CD14-positive monocyte (primary cell): ENCODE measurements around the gene EFCAB13. TPM values are rescaled to one million over a fixed set of nuclear protein-coding genes. Genes with fewer than 3 reads are reported as not detected.
"Not testable (repeated sequence)": the region's sequence is repeated elsewhere in the genome, so short reads cannot be mapped to it uniquely, and the experiment has no call there.

Experiments used
- DNase-seq, 3 donors: peaks; one replicate each; pipeline ENCODE4 v3.0.0-alpha.2; 2011 to 2022
- H2AFZ ChIP-seq: 2 replicates; pipeline ENCODE4 v1.6.0; 2012; ENCODE audit warnings: mild to moderate bottlenecking, low read depth, low read length, inconsistent platforms; ENCODE audit not compliant: insufficient read depth, poor library complexity, severe bottlenecking
- H3K27ac ChIP-seq, 2 donors: 1 replicate in 1 of 2; 2 replicates in 1 of 2; pipeline ENCODE4 v1.5.1; 2012 to 2013; ENCODE audit warnings: low read length in 2 of 2, control low read depth in 1 of 2, inconsistent platforms in 1 of 2, low read depth in 1 of 2, mild to moderate bottlenecking in 1 of 2
- H3K27me3 ChIP-seq, 2 donors: one replicate each; pipeline versions ENCODE4 v1.6.0 to v1.6.1; 2011 to 2013; ENCODE audit warnings: low read length in 2 of 2; ENCODE audit not compliant: control insufficient read depth in 2 of 2, insufficient read depth in 2 of 2
- H3K36me3 ChIP-seq, 2 donors: replicated peaks in 1 of 2; 1 replicate in 1 of 2; 2 replicates in 1 of 2; pipeline versions ENCODE4 v1.5.1 to v1.6.1; 2012 to 2013; ENCODE audit warnings: low read length in 2 of 2, control low read depth in 1 of 2, inconsistent platforms in 1 of 2, mild to moderate bottlenecking in 1 of 2; ENCODE audit not compliant: insufficient read depth in 2 of 2, control insufficient read depth in 1 of 2
- H3K4me1 ChIP-seq, 2 donors: 1 replicate in 1 of 2; 2 replicates in 1 of 2; pipeline versions ENCODE4 v1.5.1 to v1.6.1; 2012 to 2013; ENCODE audit warnings: low read length in 2 of 2, control low read depth in 1 of 2, inconsistent platforms in 1 of 2, mild to moderate bottlenecking in 1 of 2, moderate library complexity in 1 of 2; ENCODE audit not compliant: insufficient read depth in 2 of 2, control insufficient read depth in 1 of 2
- H3K4me2 ChIP-seq: replicated peaks from 2 replicates; pipeline ENCODE3; 2012; ENCODE audit warnings: low read length, moderate library complexity, mild to moderate bottlenecking; ENCODE audit not compliant: poor library complexity, severe bottlenecking; ENCODE audit errors: extremely low read depth
- H3K4me3 ChIP-seq, 3 experiments: fragments of 200-600 bp in 1 of 3; sonication (generic) in 1 of 3; replicated peaks in 1 of 3; 1 replicate in 2 of 3; 2 replicates in 1 of 3; pipeline ENCODE4 v1.5.1; 2011 to 2013; ENCODE audit warnings: low read length in 3 of 3, mild to moderate bottlenecking in 3 of 3, control low read depth in 2 of 3, low read depth in 2 of 3, inconsistent platforms in 1 of 3, moderate library complexity in 1 of 3
- H3K79me2 ChIP-seq: 2 replicates; pipeline ENCODE4 v1.6.0; 2012; ENCODE audit warnings: mild to moderate bottlenecking, control low read depth, inconsistent platforms, low read length, moderate library complexity; ENCODE audit not compliant: insufficient read depth
- H3K9ac ChIP-seq: 2 replicates; pipeline ENCODE4 v1.6.0; 2017; ENCODE audit warnings: low read length, mild to moderate bottlenecking; ENCODE audit not compliant: insufficient read depth, poor library complexity, severe bottlenecking
- H3K9me3 ChIP-seq, 2 donors: replicated peaks in 1 of 2; 1 replicate in 1 of 2; 2 replicates in 1 of 2; pipeline versions ENCODE4 v1.5.1 to v1.6.1; 2012 to 2013; ENCODE audit warnings: low read length in 2 of 2, control low read depth in 1 of 2; ENCODE audit not compliant: control insufficient read depth in 1 of 2, insufficient read depth in 1 of 2
- H4K20me1 ChIP-seq: 2 replicates; pipeline ENCODE4 v1.6.0; 2012; ENCODE audit warnings: mild to moderate bottlenecking, low read length, control low read depth, moderate library complexity; ENCODE audit not compliant: insufficient read depth
- H3K27ac Mint-ChIP-seq, 7 donors: one replicate each; pipeline ENCODE4 v1.8.0; 2020; ENCODE audit warnings: mild to moderate bottlenecking in 7 of 7, mixed read lengths in 7 of 7, moderate library complexity in 6 of 7, inconsistent platforms in 2 of 7
- H3K27me3 Mint-ChIP-seq, 3 donors: one replicate each; pipeline ENCODE4 v1.8.0; 2021 to 2022; ENCODE audit warnings: low read depth in 3 of 3, mild to moderate bottlenecking in 3 of 3, mixed read lengths in 3 of 3, moderate library complexity in 3 of 3, inconsistent platforms in 1 of 3
- H3K36me3 Mint-ChIP-seq, 2 donors: one replicate each; pipeline ENCODE4 v1.8.0; 2020; ENCODE audit warnings: mixed read lengths in 2 of 2, inconsistent platforms in 1 of 2, mild to moderate bottlenecking in 1 of 2
- H3K4me1 Mint-ChIP-seq: one replicate; pipeline ENCODE4 v1.8.0; 2020; ENCODE audit warnings: mild to moderate bottlenecking, mixed read lengths
- H3K4me3 Mint-ChIP-seq, 2 donors: one replicate each; pipeline ENCODE4 v1.8.0; 2020; ENCODE audit warnings: mild to moderate bottlenecking in 2 of 2, mixed read lengths in 2 of 2, moderate library complexity in 1 of 2
- H3K9me3 Mint-ChIP-seq, 7 donors: one replicate each; pipeline ENCODE4 v1.8.0; 2020 to 2022; ENCODE audit warnings: mixed read lengths in 7 of 7, mild to moderate bottlenecking in 6 of 7, moderate library complexity in 6 of 7, inconsistent platforms in 2 of 7
- WGBS: methylation state at CpG from one replicate; pipeline ENCODE4 v1.1.5; 2013; ENCODE audit warnings: missing lambda C conversion rate; ENCODE audit not compliant: insufficient coverage; 5-methylcytosine and 5-hydroxymethylcytosine counted together
- intact Hi-C, 2 donors: fragments of 100-400 bp; cut with micrococcal nuclease; formaldehyde crosslinking; loops; one replicate each; pipeline versions ENCODE4 v1.15.0 to v1.15.1; 2023
- polyA plus RNA-seq, 3 donors: library from polyadenylated mRNA; depleted of rRNA in 1 of 3; unstranded in 2 of 3; stranded (reverse) in 1 of 3; fragments of 300-500 nt in 2 of 3; fragments of >200 nt in 1 of 3; fragmentation: Illumina TruSeq in 2 of 3; gene quantifications; 1 replicate in 2 of 3; 2 replicates in 1 of 3; pipeline ENCODE4 v1.2.3, GENCODE V29; 2012 to 2021
- TF ChIP-seq, protein P1 (sequence below): fragments of 200-600 bp; IDR thresholded peaks from one replicate; pipeline ENCODE4 v1.8.0; 2022; ENCODE audit warnings: antibody characterized with exemption, mild to moderate bottlenecking

Gene EFCAB13
- polyA plus RNA-seq, 3 donors, result 1.0 to 5.7 (median 3.5) TPM

DNA sequence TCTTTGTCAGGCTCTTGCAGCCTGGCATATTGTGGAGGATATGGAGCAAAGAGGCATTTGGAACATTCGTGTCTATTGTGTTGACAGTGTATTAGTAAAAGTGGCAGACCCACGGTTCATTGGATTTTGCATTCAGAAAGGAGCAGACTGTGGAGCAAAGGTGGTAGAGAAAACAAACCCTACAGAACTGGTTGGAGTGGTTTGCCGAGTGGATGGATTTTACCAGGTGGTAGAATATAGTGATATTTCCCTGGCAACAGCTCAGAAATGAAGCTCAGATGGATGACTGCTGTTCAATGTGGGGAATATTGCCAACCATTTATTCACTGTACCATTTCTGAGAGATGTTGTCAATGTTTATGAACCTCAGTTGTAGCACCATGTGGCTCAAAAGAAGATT, 44.5 kb downstream of the EFCAB13 start:
- Histone ChIP-seq H3K27me3 (no peaks in the 10 kb centered on the region), H3K27ac (no peak overlapping the region), H3K9me3 (peaks cover 0 to 10% of the 10 kb centered on the region in 2 donors), H3K4me2 (no peak overlapping the region), H3K4me1 (no peaks in the 10 kb centered on the region), H4K20me1 (no peaks in the 10 kb centered on the region), H2AFZ (no peak overlapping the region), H3K4me3 (no peak overlapping the region), H3K36me3 (no peaks in the 10 kb centered on the region), H3K9ac (no peak overlapping the region), H3K79me2 (no peaks in the 10 kb centered on the region)
- 100% methylated on average over 1 of the region's 3 CpGs for WGBS
- H3K27me3 Mint-ChIP-seq, result no peaks in the 10 kb centered on the region
- peaks cover 7 to 17% (median 12%) of the 10 kb centered on the region in 7 donors for H3K9me3 Mint-ChIP-seq
- no peak overlapping the region for H3K4me3 Mint-ChIP-seq
- intact Hi-C loops, result loop anchor here in 1 of 2 donors (10.0 kb wide), 1 partner anchor 247 kb away; no protein-coding TSS in a partner anchor
- peaks cover 3% of the 10 kb centered on the region for H3K4me1 Mint-ChIP-seq
- DNase-seq, result no peak
- TF ChIP-seq, protein P1, sequence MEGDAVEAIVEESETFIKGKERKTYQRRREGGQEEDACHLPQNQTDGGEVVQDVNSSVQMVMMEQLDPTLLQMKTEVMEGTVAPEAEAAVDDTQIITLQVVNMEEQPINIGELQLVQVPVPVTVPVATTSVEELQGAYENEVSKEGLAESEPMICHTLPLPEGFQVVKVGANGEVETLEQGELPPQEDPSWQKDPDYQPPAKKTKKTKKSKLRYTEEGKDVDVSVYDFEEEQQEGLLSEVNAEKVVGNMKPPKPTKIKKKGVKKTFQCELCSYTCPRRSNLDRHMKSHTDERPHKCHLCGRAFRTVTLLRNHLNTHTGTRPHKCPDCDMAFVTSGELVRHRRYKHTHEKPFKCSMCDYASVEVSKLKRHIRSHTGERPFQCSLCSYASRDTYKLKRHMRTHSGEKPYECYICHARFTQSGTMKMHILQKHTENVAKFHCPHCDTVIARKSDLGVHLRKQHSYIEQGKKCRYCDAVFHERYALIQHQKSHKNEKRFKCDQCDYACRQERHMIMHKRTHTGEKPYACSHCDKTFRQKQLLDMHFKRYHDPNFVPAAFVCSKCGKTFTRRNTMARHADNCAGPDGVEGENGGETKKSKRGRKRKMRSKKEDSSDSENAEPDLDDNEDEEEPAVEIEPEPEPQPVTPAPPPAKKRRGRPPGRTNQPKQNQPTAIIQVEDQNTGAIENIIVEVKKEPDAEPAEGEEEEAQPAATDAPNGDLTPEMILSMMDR, result no peak
- peaks cover 3 to 5% of the 10 kb centered on the region in 2 donors for H3K36me3 Mint-ChIP-seq
- no peak overlapping the region for H3K27ac Mint-ChIP-seq

DNA sequence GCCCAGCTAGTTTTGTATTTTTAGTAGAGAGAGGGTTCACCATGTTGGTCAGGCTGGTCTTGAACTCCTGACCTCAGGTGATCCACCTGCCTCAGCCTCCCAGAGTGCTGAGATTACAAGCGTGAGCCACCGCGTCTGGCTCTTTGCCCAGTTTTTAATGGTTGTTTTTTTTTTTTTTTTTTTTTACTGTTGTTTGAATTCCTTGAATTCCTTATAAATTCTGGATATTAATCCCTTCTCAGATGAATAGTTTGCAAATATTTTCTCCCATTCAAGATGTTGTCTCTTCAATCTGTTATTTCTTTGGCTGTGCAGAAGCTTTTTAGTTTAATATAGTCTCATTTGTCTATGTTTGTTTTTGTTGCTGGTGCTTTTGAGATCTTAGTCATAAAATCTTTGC, 47.1 kb downstream of the EFCAB13 start:
- peaks cover 9 to 21% (median 13%) of the 10 kb centered on the region in 7 donors for H3K9me3 Mint-ChIP-seq
- H3K4me1 ChIP-seq, H3K4me1 Mint-ChIP-seq, H3K27me3 Mint-ChIP-seq, DNase-seq, H3K4me3 Mint-ChIP-seq, H3K4me3 ChIP-seq, intact Hi-C loops, H3K4me2 ChIP-seq, H3K36me3 Mint-ChIP-seq, H3K27ac Mint-ChIP-seq, H3K36me3 ChIP-seq, H3K27ac ChIP-seq, H4K20me1 ChIP-seq, H3K79me2 ChIP-seq, H3K9ac ChIP-seq, H3K27me3 ChIP-seq, H2AFZ ChIP-seq: not testable (repeated sequence)
- H3K9me3 ChIP-seq, result peaks cover 0 to 12% of the 10 kb centered on the region in 2 donors
- whole genome bisulfite sequencing, result no CpG with 5 or more reads among the region's 3 CpGs
